HG02571 (cell line): Measurements from ENCODE around the gene USP17L26.
"Not testable (repeated sequence)": the region's sequence is repeated elsewhere in the genome, so short reads cannot be mapped to it uniquely, and the experiment has no call there.

Experiments used
- ATAC-seq: cut with Tn5 transposase; IDR thresholded peaks from one replicate; pipeline ENCODE4 v1.9.1; 2021; ENCODE audit warnings: mild to moderate bottlenecking, moderate library complexity; ENCODE audit not compliant: unreplicated experiment

USP17L26 gene, protein sequence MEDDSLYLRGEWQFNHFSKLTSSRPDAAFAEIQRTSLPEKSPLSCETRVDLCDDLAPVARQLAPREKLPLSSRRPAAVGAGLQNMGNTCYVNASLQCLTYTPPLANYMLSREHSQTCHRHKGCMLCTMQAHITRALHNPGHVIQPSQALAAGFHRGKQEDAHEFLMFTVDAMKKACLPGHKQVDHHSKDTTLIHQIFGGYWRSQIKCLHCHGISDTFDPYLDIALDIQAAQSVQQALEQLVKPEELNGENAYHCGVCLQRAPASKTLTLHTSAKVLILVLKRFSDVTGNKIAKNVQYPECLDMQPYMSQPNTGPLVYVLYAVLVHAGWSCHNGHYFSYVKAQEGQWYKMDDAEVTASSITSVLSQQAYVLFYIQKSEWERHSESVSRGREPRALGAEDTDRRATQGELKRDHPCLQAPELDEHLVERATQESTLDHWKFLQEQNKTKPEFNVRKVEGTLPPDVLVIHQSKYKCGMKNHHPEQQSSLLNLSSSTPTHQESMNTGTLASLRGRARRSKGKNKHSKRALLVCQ

DNA sequence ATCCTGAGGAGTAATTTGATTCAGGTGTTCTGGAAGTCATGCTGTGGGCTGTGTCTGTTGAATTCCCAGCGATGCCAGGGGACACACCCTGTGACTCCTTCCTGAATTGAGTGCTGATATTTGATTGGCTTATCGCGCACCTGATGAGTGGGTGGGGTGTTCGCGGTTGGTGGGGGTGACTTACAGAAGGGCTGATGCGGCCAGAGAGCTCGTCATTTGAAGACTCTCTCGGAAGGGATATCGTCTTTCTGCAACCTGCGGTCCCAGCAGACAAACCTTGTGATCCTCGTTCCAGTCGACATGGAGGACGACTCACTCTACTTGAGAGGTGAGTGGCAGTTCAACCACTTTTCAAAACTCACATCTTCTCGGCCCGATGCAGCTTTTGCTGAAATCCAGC is at the start of gene USP17L26:
USP17L26 (plus strand) TSS at position 301 of the 400 bp plus-strand sequence; CDS start at position 301, 0 bp downstream.
- ATAC-seq: not testable (repeated sequence)

GRCh38 chr4:9324191-9324590 is 10.3 kb upstream of the USP17L26 start:
- ATAC-seq: not testable (repeated sequence)

- ATAC-seq: not testable (repeated sequence)
These were observed 9.6 kb upstream of the USP17L26 start, which contains the start of gene USP17L24 for GRCh38 chr4:9324865-9325264. TSS of gene USP17L24 (plus strand) at chr4:9325165. CDS start at chr4:9325165, 0 bp downstream.

DNA sequence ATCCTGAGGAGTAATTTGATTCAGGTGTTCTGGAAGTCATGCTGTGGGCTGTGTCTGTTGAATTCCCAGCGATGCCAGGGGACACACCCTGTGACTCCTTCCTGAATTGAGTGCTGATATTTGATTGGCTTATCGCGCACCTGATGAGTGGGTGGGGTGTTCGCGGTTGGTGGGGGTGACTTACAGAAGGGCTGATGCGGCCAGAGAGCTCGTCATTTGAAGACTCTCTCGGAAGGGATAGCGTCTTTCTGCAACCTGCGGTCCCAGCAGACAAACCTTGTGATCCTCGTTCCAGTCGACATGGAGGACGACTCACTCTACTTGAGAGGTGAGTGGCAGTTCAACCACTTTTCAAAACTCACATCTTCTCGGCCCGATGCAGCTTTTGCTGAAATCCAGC is 4.8 kb upstream of the USP17L26 start, which contains the start of gene USP17L25:
USP17L25 (plus strand) TSS at position 301 of the 400 bp plus-strand sequence; CDS start at position 301, 0 bp downstream.
- not testable (repeated sequence) for ATAC-seq

DNA sequence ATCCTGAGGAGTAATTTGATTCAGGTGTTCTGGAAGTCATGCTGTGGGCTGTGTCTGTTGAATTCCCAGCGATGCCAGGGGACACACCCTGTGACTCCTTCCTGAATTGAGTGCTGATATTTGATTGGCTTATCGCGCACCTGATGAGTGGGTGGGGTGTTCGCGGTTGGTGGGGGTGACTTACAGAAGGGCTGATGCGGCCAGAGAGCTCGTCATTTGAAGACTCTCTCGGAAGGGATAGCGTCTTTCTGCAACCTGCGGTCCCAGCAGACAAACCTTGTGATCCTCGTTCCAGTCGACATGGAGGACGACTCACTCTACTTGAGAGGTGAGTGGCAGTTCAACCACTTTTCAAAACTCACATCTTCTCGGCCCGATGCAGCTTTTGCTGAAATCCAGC is 4.6 kb downstream of the USP17L26 start, which contains the start of gene USP17L5:
USP17L5 (plus strand) TSS at position 301 of the 400 bp plus-strand sequence; CDS start at position 301, 0 bp downstream.
- ATAC-seq: not testable (repeated sequence)

DNA sequence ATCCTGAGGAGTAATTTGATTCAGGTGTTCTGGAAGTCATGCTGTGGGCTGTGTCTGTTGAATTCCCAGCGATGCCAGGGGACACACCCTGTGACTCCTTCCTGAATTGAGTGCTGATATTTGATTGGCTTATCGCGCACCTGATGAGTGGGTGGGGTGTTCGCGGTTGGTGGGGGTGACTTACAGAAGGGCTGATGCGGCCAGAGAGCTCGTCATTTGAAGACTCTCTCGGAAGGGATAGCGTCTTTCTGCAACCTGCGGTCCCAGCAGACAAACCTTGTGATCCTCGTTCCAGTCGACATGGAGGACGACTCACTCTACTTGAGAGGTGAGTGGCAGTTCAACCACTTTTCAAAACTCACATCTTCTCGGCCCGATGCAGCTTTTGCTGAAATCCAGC is 9.4 kb downstream of the USP17L26 start, which contains the start of gene USP17L27:
USP17L27 (plus strand) TSS at position 301 of the 400 bp plus-strand sequence; CDS start at position 301, 0 bp downstream.
- ATAC-seq: not testable (repeated sequence)

- ATAC-seq: not testable (repeated sequence)
These were observed 14.1 kb downstream of the USP17L26 start, which contains the start of gene USP17L28 for GRCh38 chr4:9348593-9348992. TSS of gene USP17L28 (plus strand) at chr4:9348893. CDS start at chr4:9348893, 0 bp downstream.

DNA sequence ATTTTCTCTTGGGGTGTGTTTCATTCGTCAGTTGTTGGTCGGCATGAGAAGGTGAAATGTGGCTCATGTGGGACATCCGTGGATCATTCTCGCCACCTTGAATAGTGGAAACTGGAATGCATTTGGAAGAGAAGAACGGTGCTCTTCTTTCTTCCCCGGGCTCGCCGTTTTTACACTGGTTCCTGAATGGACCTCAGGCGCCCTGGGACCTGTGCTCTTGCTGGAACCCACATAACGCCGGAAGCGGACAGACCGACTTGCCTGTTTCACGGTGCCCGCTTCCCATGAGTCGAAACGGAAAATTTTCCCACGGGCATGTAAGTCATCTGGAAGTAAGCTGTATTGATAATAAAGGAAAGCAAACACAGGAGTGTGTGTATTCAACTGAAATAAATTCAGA is 16.4 kb downstream of the USP17L26 start:
- ATAC-seq: not testable (repeated sequence)

GRCh38 chr4:9353338-9353737 is 18.9 kb downstream of the USP17L26 start, which contains the start of gene USP17L29:
TSS of gene USP17L29 (plus strand) at chr4:9353638. CDS start at chr4:9353638, 0 bp downstream.
- not testable (repeated sequence) for ATAC-seq

DNA sequence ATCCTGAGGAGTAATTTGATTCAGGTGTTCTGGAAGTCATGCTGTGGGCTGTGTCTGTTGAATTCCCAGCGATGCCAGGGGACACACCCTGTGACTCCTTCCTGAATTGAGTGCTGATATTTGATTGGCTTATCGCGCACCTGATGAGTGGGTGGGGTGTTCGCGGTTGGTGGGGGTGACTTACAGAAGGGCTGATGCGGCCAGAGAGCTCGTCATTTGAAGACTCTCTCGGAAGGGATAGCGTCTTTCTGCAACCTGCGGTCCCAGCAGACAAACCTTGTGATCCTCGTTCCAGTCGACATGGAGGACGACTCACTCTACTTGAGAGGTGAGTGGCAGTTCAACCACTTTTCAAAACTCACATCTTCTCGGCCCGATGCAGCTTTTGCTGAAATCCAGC is 28.4 kb downstream of the USP17L26 start, which contains the start of gene USP17L30:
USP17L30 (plus strand) TSS at position 301 of the 400 bp plus-strand sequence; CDS start at position 301, 0 bp downstream.
- ATAC-seq: not testable (repeated sequence)

- ATAC-seq: not testable (repeated sequence)
These were observed 45.4 kb downstream of the USP17L26 start for GRCh38 chr4:9379881-9380280.

- ATAC-seq: not testable (repeated sequence)
These were observed 46.6 kb downstream of the USP17L26 start for GRCh38 chr4:9381012-9381534.

DNA sequence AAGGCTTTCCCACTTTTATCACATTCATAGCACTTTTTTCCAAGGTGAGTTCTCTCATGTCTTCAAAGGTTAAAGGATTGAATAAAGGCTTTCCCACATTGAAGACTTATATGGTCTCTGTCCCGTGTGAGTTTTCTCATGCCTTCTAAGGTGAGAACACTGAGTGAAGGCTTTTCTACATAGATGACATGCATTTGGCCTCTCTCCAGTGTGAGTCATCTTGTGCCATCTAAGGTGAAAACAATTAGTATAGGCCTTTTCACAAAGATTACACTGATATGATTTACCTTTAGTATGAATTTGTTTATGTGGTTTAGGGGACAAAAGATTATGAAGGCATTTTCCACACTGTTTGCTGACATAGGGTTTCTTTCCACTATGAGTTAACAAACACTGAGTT is 49.7 kb downstream of the USP17L26 start:
- no peak for ATAC-seq
